MM.1S (cell line): ENCODE measurements around the gene PDE10A.

Source experiments
- DNase-seq: peaks from one replicate; pipeline ENCODE4 v3.0.0-alpha.2; 2015
- H2AFZ ChIP-seq: fragments of 300-600 bp; sonication (generic); 2 replicates; pipeline ENCODE4 v1.6.0; 2016; ENCODE audit warnings: antibody characterized with exemption, low read length
- H3F3A ChIP-seq: fragments of 300-600 bp; sonication (generic); 2 replicates; pipeline ENCODE4 v1.6.1; 2016; ENCODE audit warnings: mild to moderate bottlenecking, antibody characterized with exemption, low read length, moderate library complexity, mixed read lengths; ENCODE audit not compliant: insufficient read depth
- H3K27ac ChIP-seq: fragments of 300-600 bp; sonication (generic); 2 replicates; pipeline ENCODE4 v1.5.1; 2016; ENCODE audit warnings: mild to moderate bottlenecking, low read length
- H3K27me3 ChIP-seq: fragments of 300-600 bp; sonication (generic); replicated peaks from 2 replicates; pipeline ENCODE4 v1.6.0; 2016; ENCODE audit warnings: low read length; ENCODE audit not compliant: insufficient read depth
- H3K36me3 ChIP-seq: fragments of 300-600 bp; sonication (generic); replicated peaks from 2 replicates; pipeline ENCODE4 v1.6.1; 2016; ENCODE audit warnings: mild to moderate bottlenecking, low read length, mixed read lengths; ENCODE audit not compliant: insufficient read depth
- H3K4me1 ChIP-seq: fragments of 300-600 bp; sonication (generic); 2 replicates; pipeline ENCODE4 v1.6.1; 2016; ENCODE audit warnings: low read length, mixed read lengths
- H3K4me2 ChIP-seq: fragments of 300-600 bp; sonication (generic); 2 replicates; pipeline ENCODE4 v1.6.0; 2016; ENCODE audit warnings: low read depth, low read length
- H3K4me3 ChIP-seq: fragments of 300-600 bp; sonication (generic); 2 replicates; pipeline ENCODE4 v1.5.1; 2016; ENCODE audit warnings: low read length, mixed read lengths
- H3K79me2 ChIP-seq: fragments of 300-600 bp; sonication (generic); 2 replicates; pipeline ENCODE4 v1.6.1; 2016; ENCODE audit warnings: mixed run types, low read length, mixed read lengths
- H3K9ac ChIP-seq: fragments of 300-600 bp; sonication (generic); 2 replicates; pipeline ENCODE4 v1.6.1; 2016; ENCODE audit warnings: low read length, mixed read lengths
- H3K9me2 ChIP-seq: fragments of 300-600 bp; sonication (generic); replicated peaks from 2 replicates; pipeline ENCODE4 v1.6.1; 2016; ENCODE audit warnings: mild to moderate bottlenecking, low read length, mixed read lengths; ENCODE audit not compliant: insufficient read depth
- H3K9me3 ChIP-seq: fragments of 300-600 bp; sonication (generic); replicated peaks from 2 replicates; pipeline ENCODE4 v1.6.1; 2016; ENCODE audit warnings: mild to moderate bottlenecking, low read length, mixed read lengths; ENCODE audit not compliant: insufficient read depth
- H4K20me1 ChIP-seq: fragments of 300-600 bp; sonication (generic); 2 replicates; pipeline ENCODE4 v1.6.1; 2016; ENCODE audit warnings: mild to moderate bottlenecking, low read length, moderate library complexity, mixed read lengths; ENCODE audit not compliant: insufficient read depth
- CTCF ChIP-seq: fragments of 300-600 bp; sonication (generic); IDR thresholded peaks from 2 replicates; pipeline ENCODE4 v1.5.1; 2016; ENCODE audit warnings: antibody characterized with exemption, low read length, mixed read lengths
- EZH2 ChIP-seq: fragments of 300-600 bp; sonication (generic); optimal IDR thresholded peaks from 2 replicates; pipeline ENCODE3; 2017; ENCODE audit warnings: low read depth, mild to moderate bottlenecking, antibody characterized with exemption, low read length, mixed read lengths
- EZH2phosphoT487 ChIP-seq: fragments of 300-600 bp; sonication (generic); IDR thresholded peaks from 2 replicates; pipeline ENCODE4 v1.6.1; 2018; ENCODE audit warnings: antibody characterized with exemption, low read length

Gene PDE10A

GRCh38 chr6:165653607-165654006 lies 9.4 kb downstream of the PDE10A start:
- Histone ChIP-seq H3K9ac (no peak overlapping the region), H3K27me3 (no peaks in the 10 kb centered on the region), H3K9me2 (no peaks in the 10 kb centered on the region), H4K20me1 (no peaks in the 10 kb centered on the region), H2AFZ (no peak overlapping the region), H3F3A (no peaks in the 10 kb centered on the region), H3K4me3 (no peak overlapping the region), H3K4me2 (no peak overlapping the region), H3K4me1 (no peaks in the 10 kb centered on the region), H3K36me3 (no peaks in the 10 kb centered on the region), H3K27ac (no peak overlapping the region), H3K9me3 (no peaks in the 10 kb centered on the region), H3K79me2 (no peaks in the 10 kb centered on the region)
- no peak for DNase-seq
- TF ChIP-seq EZH2phosphoT487 (no peak), EZH2 (no peak), CTCF (no peak)

DNA sequence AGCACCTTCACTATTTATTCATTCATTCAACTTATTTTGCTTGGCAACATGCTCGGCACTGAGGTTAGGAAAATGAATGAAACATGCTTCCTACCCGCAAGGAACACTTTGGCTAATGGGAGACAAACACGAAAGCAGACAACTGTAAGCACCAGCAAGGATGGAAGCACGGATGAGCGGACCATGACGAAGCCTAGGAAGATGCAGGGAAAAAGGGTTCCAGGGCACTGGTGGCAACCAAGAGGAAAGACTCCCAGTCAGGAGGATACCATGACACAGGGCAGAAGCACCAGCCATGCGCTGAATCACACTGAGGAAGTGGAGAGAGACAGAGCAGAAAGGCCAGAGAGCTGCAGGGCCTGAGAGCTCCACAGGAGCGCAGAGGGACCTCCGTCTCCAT lies 9.8 kb downstream of the PDE10A start:
- H3K27me3 ChIP-seq, result no peaks in the 10 kb centered on the region

GRCh38 chr6:165652766-165653165 lies 10.3 kb downstream of the PDE10A start:
- H3K9me3 ChIP-seq, result no peaks in the 10 kb centered on the region
- H3K36me3 ChIP-seq, result no peaks in the 10 kb centered on the region
- H3F3A ChIP-seq, result no peaks in the 10 kb centered on the region
- H3K27me3 ChIP-seq, result no peaks in the 10 kb centered on the region
- H3K4me1 ChIP-seq, result no peaks in the 10 kb centered on the region
- no peak overlapping the region for H3K4me3 ChIP-seq
- TF ChIP-seq EZH2 (no peak), EZH2phosphoT487 (no peak), CTCF (no peak)
- no peak overlapping the region for H3K4me2 ChIP-seq
- no peak overlapping the region for H2AFZ ChIP-seq
- no peaks in the 10 kb centered on the region for H3K9me2 ChIP-seq
- no peak overlapping the region for H3K9ac ChIP-seq
- H3K27ac ChIP-seq, result no peak overlapping the region
- H3K79me2 ChIP-seq, result no peaks in the 10 kb centered on the region
- no peak for DNase-seq
- H4K20me1 ChIP-seq, result no peaks in the 10 kb centered on the region

More for the DNA sequence above, 9.8 kb downstream of the PDE10A start:
- Histone ChIP-seq H4K20me1 (no peaks in the 10 kb centered on the region), H3K9ac (no peak overlapping the region), H3K9me3 (no peaks in the 10 kb centered on the region), H3K4me3 (no peak overlapping the region), H3K4me2 (no peak overlapping the region), H3K9me2 (no peaks in the 10 kb centered on the region), H3K4me1 (no peaks in the 10 kb centered on the region), H2AFZ (no peak overlapping the region), H3K36me3 (no peaks in the 10 kb centered on the region), H3K79me2 (no peaks in the 10 kb centered on the region), H3K27ac (no peak overlapping the region), H3F3A (no peaks in the 10 kb centered on the region)
- no peak for DNase-seq
- no peak for TF ChIP-seq CTCF
- no peak for TF ChIP-seq EZH2
- no peak for TF ChIP-seq EZH2phosphoT487
